ENCODE results near the gene EAPP.
"Not testable (repeated sequence)": the region's sequence is repeated elsewhere in the genome, so short reads cannot be mapped to it uniquely, and the experiment has no call there.

The EAPP gene

GRCh38 chr14:34539407-34540180 lies at the start of gene EAPP:
Gene EAPP, minus strand, starts transcription at chr14:34539701. Its CDS starts 73 bp downstream, at chr14:34539628.
- peak; percentile 83 to 91 (median 90) for DNase-seq (ENCODE audit: low read depth in 4 of 4, low spot score in 1 of 4)

- no peak for DNase-seq (ENCODE audit: low read depth in 4 of 4, low spot score in 1 of 4)
These were observed 44.0 kb upstream of the EAPP start for GRCh38 chr14:34583525-34583924.

GRCh38 chr14:34582117-34582680 lies 42.7 kb upstream of the EAPP start:
- no peak for DNase-seq (ENCODE audit: low read depth in 4 of 4, low spot score in 1 of 4)

GRCh38 chr14:34580381-34580780 lies 40.9 kb upstream of the EAPP start:
- no peak for DNase-seq (ENCODE audit: low read depth in 4 of 4, low spot score in 1 of 4)

GRCh38 chr14:34571771-34572170 lies 32.3 kb upstream of the EAPP start:
- DNase-seq (ENCODE audit: low read depth in 4 of 4, low spot score in 1 of 4): no peak

GRCh38 chr14:34569750-34570149 lies 30.2 kb upstream of the EAPP start:
- no peak for DNase-seq (ENCODE audit: low read depth in 4 of 4, low spot score in 1 of 4)

GRCh38 chr14:34568803-34569202 lies 29.3 kb upstream of the EAPP start:
- no peak for DNase-seq (ENCODE audit: low read depth in 4 of 4, low spot score in 1 of 4)

GRCh38 chr14:34562776-34563150 lies 23.3 kb upstream of the EAPP start:
- no peak for DNase-seq (ENCODE audit: low read depth in 4 of 4, low spot score in 1 of 4)

- DNase-seq (ENCODE audit: low read depth in 4 of 4, low spot score in 1 of 4): not testable (repeated sequence)
These were observed 22.7 kb upstream of the EAPP start for GRCh38 chr14:34562037-34562775.

- DNase-seq (ENCODE audit: low read depth in 4 of 4, low spot score in 1 of 4): not testable (repeated sequence)
These were observed 17.0 kb upstream of the EAPP start for GRCh38 chr14:34556498-34556829.

- not testable (repeated sequence) for DNase-seq (ENCODE audit: low read depth in 4 of 4, low spot score in 1 of 4)
These were observed 16.3 kb upstream of the EAPP start for GRCh38 chr14:34555583-34556497.

- DNase-seq (ENCODE audit: low read depth in 4 of 4, low spot score in 1 of 4): no peak
These were observed 15.2 kb upstream of the EAPP start for GRCh38 chr14:34554540-34555250.

GRCh38 chr14:34549276-34549966 lies 9.9 kb upstream of the EAPP start:
- DNase-seq (ENCODE audit: low read depth in 4 of 4, low spot score in 1 of 4): not testable (repeated sequence)

- no peak for DNase-seq (ENCODE audit: low read depth in 4 of 4, low spot score in 1 of 4)
These were observed 9.0 kb upstream of the EAPP start for GRCh38 chr14:34548472-34548981.

- not testable (repeated sequence) for DNase-seq (ENCODE audit: low read depth in 4 of 4, low spot score in 1 of 4)
These were observed 7.6 kb upstream of the EAPP start for GRCh38 chr14:34547136-34547520.

GRCh38 chr14:34546272-34547135 lies 7.0 kb upstream of the EAPP start:
- not testable (repeated sequence) for DNase-seq (ENCODE audit: low read depth in 4 of 4, low spot score in 1 of 4)

- DNase-seq (ENCODE audit: low read depth in 4 of 4, low spot score in 1 of 4): not testable (repeated sequence)
These were observed 919 bp upstream of the EAPP start for GRCh38 chr14:34540181-34541059.
